Adrenal gland (tissue), 12 donors: Measurements from ENCODE around the gene TMEM244. TPM values are rescaled to one million over a fixed set of nuclear protein-coding genes. Genes with fewer than 3 reads are reported as not detected.

Source experiments
- DNase-seq, 7 donors: peaks; one replicate each; pipeline ENCODE4 v3.0.0-alpha.2; 2019 to 2020
- H3K27ac ChIP-seq, 5 donors: fragments of 200-600 bp; sonication (generic) in 4 of 5; 1 replicate in 3 of 5; 2 replicates in 2 of 5; pipeline versions ENCODE4 v1.5.1 to v1.8.0; 2016 to 2020; ENCODE audit warnings: mild to moderate bottlenecking in 1 of 5
- H3K27me3 ChIP-seq: fragments of 200-600 bp; 2 replicates; pipeline ENCODE4 v1.8.0; 2021
- H3K36me3 ChIP-seq, 2 donors: fragments of 200-600 bp; replicated peaks in 1 of 2; 1 replicate in 1 of 2; 2 replicates in 1 of 2; pipeline versions ENCODE4 v1.5.1 to v1.8.0; 2018 to 2022
- H3K4me1 ChIP-seq, 2 donors: fragments of 200-600 bp; replicated peaks in 1 of 2; 1 replicate in 1 of 2; 2 replicates in 1 of 2; pipeline versions ENCODE4 v1.5.1 to v1.8.0; 2018 to 2021
- H3K4me3 ChIP-seq, 4 donors: fragments of 200-600 bp; sonication (generic) in 3 of 4; one replicate each; pipeline ENCODE4 v1.5.1; 2016 to 2018
- H3K9me3 ChIP-seq, 3 donors: fragments of 200-600 bp; sonication (generic) in 1 of 3; replicated peaks in 1 of 3; 1 replicate in 2 of 3; 2 replicates in 1 of 3; pipeline versions ENCODE4 v1.5.1 to v1.8.0; 2016 to 2021
- POLR2A ChIP-seq, 2 donors: fragments of 450-650 bp; IDR thresholded peaks; one replicate each; pipeline ENCODE4 v1.6.1; 2017; ENCODE audit warnings: antibody characterized with exemption in 2 of 2, mild to moderate bottlenecking in 2 of 2, moderate library complexity in 1 of 2
- WGBS, 4 donors: extraction: QIAGEN DNeasy Blood & Tissue Kit in 2 of 4; methylation state at CpG; one replicate each; pipeline versions ENCODE4 v1.1.5 to v1.1.7; 2013 to 2017; 5-methylcytosine and 5-hydroxymethylcytosine counted together
- intact Hi-C, 2 donors: fragments of 100-400 bp; cut with DNase I; formaldehyde crosslinking; loops; one replicate each; pipeline versions ENCODE4 v1.14.1 to v1.15.0; 2022 to 2023
- polyA plus RNA-seq, 3 donors: library from polyadenylated mRNA; stranded (reverse); fragments of 200-250 nt in 2 of 3; fragments of 350-450 nt in 1 of 3; fragmentation: Illumina TruSeq in 1 of 3; extraction: RNeasy Lipid Tissue Mini Kit (QIAGEN cat#74804) in 1 of 3; gene quantifications; one replicate each; pipeline ENCODE4 v1.2.3, GENCODE V29; 2013 to 2014
- total RNA-seq, 9 donors: library from RNA; depleted of rRNA in 4 of 9; stranded (reverse); fragments of >200 nt in 4 of 9; fragments of 120-200 nt in 1 of 9; fragmentation: NEBNext Ultra II Directional in 1 of 9; extraction: Animal tissue kit (Norgen Biotek cat#: 25700) in 1 of 9; gene quantifications; one replicate each; pipeline versions ENCODE4 v1.1.0 to v1.2.4, GENCODE V29; 2013 to 2023
- TF ChIP-seq, protein P1 (sequence below), 6 experiments: fragments of 450-650 bp in 4 of 6; fragments of 200-600 bp in 2 of 6; sonication (generic) in 1 of 6; IDR thresholded peaks; 1 replicate in 5 of 6; 2 replicates in 1 of 6; pipeline versions ENCODE4 v1.5.1 to v1.8.0; 2016 to 2021; ENCODE audit warnings: antibody characterized with exemption in 6 of 6, mild to moderate bottlenecking in 2 of 6, moderate library complexity in 1 of 6
- donor health status: healthy with polysubstance abuse.
- donor health status: Bipolar disorder and iron deficiency.
- donor health status: DM: yes; HTN: yes; CAD: no.
- donor health status: DM: no; HTN: no; CAD: no.
- donor health status: DM: no; HTN: no; CAD: no.
- donor health status: DM: yes; HTN: yes; CAD: no.

The TMEM244 gene
- total and polyA plus RNA-seq, 12 donors: not detected

DNA sequence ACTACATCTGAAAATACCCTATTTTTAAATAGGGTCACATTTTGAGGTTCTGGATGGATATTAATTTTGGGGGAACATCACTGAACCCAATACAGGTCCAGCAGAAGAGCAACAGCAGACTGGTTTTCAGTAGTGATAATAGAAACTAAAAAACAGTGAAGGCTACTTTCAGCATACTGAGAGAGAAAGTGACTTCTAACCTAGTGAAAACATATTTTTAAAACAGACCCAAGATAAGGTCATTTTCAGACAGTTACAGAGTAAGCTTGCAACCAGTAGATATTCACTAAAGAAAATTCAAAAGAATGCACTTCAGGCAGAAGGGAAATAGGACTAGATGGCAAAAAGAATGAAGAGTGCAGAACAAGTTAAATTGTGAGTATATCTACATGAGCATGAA lies 42.0 kb upstream of the TMEM244 start:
- H3K27ac ChIP-seq: no peak overlapping the region
- H3K4me3 ChIP-seq: no peak overlapping the region
- H3K9me3 ChIP-seq: no peaks in the 10 kb centered on the region
- no peaks in the 10 kb centered on the region for H3K36me3 ChIP-seq
- no peak for TF ChIP-seq POLR2A (IDR thresholded peaks at IDR 0.05)
- no peaks in the 10 kb centered on the region for H3K4me1 ChIP-seq
- DNase-seq: no peak
- intact Hi-C loops: no loop called here
- H3K27me3 ChIP-seq: no peaks in the 10 kb centered on the region

DNA sequence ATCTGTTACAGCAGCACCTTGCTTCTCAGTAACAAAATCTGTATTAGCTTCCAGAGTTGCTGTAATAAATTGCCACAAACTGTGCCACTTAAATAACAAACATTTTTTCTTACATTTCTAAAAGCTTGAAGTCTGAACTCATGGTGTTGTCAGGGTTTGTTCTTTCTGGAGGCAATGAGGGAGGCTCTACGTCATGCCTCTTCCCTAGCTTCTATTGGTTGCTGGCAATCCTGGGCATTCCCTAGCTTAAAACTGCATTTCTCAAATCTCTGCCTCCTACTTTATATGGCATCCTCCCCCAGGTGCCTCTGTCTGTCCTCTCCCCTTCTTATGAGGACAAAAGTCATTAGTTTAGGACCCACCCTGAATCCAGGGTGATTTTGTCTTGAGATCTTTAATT lies 41.6 kb upstream of the TMEM244 start:
- Histone ChIP-seq H3K9me3 (no peaks in the 10 kb centered on the region), H3K4me3 (no peak overlapping the region), H3K27ac (no peak overlapping the region), H3K4me1 (no peaks in the 10 kb centered on the region), H3K36me3 (no peaks in the 10 kb centered on the region), H3K27me3 (no peaks in the 10 kb centered on the region)
- intact Hi-C loops: no loop called here
- TF ChIP-seq, protein P1, sequence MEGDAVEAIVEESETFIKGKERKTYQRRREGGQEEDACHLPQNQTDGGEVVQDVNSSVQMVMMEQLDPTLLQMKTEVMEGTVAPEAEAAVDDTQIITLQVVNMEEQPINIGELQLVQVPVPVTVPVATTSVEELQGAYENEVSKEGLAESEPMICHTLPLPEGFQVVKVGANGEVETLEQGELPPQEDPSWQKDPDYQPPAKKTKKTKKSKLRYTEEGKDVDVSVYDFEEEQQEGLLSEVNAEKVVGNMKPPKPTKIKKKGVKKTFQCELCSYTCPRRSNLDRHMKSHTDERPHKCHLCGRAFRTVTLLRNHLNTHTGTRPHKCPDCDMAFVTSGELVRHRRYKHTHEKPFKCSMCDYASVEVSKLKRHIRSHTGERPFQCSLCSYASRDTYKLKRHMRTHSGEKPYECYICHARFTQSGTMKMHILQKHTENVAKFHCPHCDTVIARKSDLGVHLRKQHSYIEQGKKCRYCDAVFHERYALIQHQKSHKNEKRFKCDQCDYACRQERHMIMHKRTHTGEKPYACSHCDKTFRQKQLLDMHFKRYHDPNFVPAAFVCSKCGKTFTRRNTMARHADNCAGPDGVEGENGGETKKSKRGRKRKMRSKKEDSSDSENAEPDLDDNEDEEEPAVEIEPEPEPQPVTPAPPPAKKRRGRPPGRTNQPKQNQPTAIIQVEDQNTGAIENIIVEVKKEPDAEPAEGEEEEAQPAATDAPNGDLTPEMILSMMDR (IDR thresholded peaks at IDR 0.05): no peak
- no peak for TF ChIP-seq POLR2A (IDR thresholded peaks at IDR 0.05)
- WGBS, 4 donors: 94 to 100% (median 98%) methylated on average over 1 of the region's 1 CpG
- no peak for DNase-seq

DNA sequence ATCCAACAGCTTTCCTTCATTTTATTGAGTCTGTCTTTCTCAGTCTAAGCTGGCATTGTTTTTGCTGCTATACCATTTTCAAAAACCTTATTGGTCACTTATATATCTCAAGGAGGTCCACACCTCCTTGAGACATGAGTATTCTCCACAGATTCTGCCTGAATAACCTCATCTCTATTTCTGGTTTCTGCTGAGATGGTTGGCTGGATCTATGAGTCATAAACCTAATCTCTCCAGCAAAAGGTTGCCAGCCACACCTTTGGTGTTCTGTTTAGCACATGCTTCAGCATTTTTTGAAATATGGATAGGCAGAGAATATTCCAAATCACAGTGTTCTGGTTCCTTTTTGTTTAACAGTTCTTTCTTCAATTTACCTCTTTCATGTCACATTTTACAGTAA lies 40.8 kb upstream of the TMEM244 start:
- no peaks in the 10 kb centered on the region for H3K9me3 ChIP-seq
- no peak for DNase-seq
- H3K36me3 ChIP-seq: no peaks in the 10 kb centered on the region
- no peak for TF ChIP-seq POLR2A (IDR thresholded peaks at IDR 0.05)
- TF ChIP-seq, protein P1 (IDR thresholded peaks at IDR 0.05): no peak
- no peaks in the 10 kb centered on the region for H3K27me3 ChIP-seq
- H3K27ac ChIP-seq: no peak overlapping the region
- H3K4me1 ChIP-seq: no peaks in the 10 kb centered on the region
- intact Hi-C loops: no loop called here
- no peak overlapping the region for H3K4me3 ChIP-seq

DNA sequence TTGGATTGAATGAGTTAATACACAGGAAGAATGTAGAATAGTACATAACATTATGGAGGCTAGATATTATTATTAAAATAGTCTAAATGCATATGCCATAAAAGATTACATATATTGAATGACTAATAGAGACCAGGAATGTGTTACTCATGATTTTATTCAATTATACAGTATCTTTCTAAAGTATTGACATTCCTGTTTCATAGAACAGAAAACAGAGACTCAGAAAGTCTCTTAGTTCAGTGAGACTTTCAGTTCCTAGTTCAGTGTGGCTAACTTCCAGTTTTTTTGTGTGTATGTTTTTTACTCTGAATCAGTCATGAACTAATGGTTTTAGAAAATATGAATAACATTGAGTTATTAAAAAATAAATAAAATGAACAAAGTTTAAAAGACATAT lies 34.6 kb upstream of the TMEM244 start:
- no peaks in the 10 kb centered on the region for H3K9me3 ChIP-seq
- no peak overlapping the region for H3K27ac ChIP-seq
- H3K4me3 ChIP-seq: no peak overlapping the region
- no peaks in the 10 kb centered on the region for H3K36me3 ChIP-seq
- no peak for DNase-seq
- TF ChIP-seq, protein P1 (IDR thresholded peaks at IDR 0.05): no peak
- TF ChIP-seq POLR2A (IDR thresholded peaks at IDR 0.05): no peak
- intact Hi-C loops: no loop called here
- no peaks in the 10 kb centered on the region for H3K27me3 ChIP-seq
- no peaks in the 10 kb centered on the region for H3K4me1 ChIP-seq

DNA sequence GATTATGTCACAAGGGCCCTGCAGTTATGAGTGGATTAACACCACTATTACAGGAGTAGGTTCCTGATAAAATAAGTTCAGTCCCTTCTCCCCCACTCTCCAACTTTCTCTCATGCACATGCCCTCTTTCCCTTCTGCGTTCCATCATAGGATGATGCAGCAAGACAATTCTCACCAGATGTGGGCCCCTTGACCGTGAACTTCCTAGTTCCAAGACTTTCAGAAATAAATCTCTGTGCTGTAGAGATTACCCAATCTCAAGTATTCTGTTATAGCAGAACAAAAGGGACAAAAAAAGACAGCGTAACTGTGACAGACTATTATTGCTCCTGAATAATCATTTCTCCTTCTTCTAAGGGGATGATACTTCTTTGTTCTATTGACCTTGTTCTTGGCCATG lies 33.8 kb upstream of the TMEM244 start:
- Histone ChIP-seq H3K27ac (no peak overlapping the region), H3K9me3 (no peaks in the 10 kb centered on the region), H3K36me3 (no peaks in the 10 kb centered on the region), H3K4me1 (no peaks in the 10 kb centered on the region), H3K27me3 (no peaks in the 10 kb centered on the region), H3K4me3 (no peak overlapping the region)
- TF ChIP-seq, protein P1 (IDR thresholded peaks at IDR 0.05): no peak
- no peak for TF ChIP-seq POLR2A (IDR thresholded peaks at IDR 0.05)
- DNase-seq: no peak
- 60 to 81% (median 73%) methylated on average over 3 of the region's 3 CpGs for WGBS, 4 donors
- intact Hi-C loops: no loop called here
